Kidney glomerular epithelial cell (primary cell): ENCODE measurements around the gene ASB5.
"Not testable (repeated sequence)": the region's sequence is repeated elsewhere in the genome, so short reads cannot be mapped to it uniquely, and the experiment has no call there.

Experiments used
- DNase-seq: peaks from one replicate; lab custom pipeline; 2025; lab: John Stamatoyannopoulos, UW

ASB5 gene

DNA sequence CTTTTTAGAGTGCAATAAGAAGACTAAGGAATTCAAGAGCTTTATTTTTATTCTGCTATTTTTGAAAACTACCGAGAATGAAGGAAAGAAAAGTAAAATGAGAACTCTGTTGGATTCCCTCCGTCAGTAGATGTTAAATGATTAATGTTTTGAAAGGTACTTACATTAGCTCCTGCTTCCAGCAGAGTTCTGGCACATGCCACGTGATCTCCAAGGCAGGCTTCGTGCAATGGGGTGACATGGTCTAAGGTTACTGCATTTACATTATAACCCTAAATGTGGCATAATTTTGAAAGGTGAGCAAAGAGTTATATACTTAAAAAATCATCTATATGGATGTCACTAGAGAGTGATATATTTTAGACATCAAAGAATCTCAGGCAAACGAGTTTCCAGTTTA is 46.9 kb downstream of the ASB5 start:
- DNase-seq = no peak

DNA sequence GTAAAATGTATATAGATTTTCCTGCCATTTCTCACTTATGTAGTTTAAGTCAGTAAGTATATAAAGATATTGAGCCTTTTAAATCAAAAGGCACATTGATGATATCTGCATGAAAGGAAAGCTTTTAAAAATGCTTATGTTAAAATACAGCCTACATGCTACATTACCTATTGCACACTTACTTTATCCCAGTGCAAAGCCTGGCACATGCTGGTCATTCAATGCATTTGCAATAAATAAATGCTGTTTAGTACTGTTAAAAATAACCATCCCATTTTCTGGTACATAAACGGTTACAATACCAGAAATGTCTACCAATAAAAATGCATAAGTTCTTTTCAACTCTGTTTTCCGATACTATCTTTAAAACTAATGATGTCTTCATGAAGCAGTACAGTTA is 51.5 kb downstream of the ASB5 start:
- no peak for DNase-seq

DNA sequence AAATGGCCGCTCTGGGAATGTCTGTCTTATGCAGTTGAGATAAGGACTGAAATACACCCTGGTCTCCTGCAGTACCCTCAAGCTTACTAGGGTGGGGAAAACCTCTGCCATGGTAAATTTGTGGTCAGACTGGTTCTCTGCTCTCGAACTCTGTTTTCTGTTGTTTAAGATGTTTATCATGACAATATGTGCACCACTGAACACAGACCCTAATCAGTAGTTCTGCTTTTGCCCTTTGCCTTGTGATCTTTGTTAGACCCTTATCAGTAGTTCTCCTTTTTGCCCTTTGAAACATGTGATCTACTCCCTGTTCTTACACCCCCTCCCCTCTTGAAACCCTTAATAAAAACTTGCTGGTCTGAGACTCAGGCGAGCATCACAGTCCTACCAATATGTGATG is 56.7 kb downstream of the ASB5 start:
- DNase-seq = not testable (repeated sequence)

DNA sequence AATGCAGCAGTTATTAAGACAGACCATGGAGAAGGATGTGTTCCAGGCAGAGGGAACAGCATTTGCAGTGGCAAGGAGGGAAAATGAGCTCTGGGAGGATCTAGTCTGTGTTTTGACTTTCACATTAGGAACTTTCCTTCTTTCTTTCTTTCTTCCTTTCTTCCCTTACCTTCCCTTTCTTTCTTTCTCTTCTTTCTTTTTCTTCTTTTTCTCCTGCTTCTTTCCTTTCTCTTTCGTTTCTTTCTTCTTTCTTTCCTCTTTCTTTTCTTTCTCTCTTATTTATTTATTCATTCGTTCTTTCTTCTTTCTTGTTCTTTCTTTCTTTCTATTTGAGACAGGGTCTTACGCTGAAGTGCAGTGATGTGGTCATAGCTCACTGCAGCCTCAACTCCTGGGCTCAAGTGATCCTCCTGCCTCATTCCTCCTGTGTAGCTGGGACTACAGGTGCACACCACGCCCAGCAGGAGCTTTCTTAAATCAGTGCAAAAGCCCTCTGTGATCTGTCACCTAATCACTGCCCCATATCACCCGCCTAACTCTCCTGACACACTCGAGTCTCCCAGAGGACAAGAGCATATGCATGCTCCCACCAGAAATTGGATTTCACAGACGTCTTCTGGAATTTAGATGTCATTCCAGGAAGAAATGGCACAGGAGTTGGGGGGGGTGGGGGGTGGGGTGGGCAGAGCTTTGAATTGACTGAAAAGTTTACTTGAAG is 58.3 kb downstream of the ASB5 start:
- DNase-seq = no peak

DNA sequence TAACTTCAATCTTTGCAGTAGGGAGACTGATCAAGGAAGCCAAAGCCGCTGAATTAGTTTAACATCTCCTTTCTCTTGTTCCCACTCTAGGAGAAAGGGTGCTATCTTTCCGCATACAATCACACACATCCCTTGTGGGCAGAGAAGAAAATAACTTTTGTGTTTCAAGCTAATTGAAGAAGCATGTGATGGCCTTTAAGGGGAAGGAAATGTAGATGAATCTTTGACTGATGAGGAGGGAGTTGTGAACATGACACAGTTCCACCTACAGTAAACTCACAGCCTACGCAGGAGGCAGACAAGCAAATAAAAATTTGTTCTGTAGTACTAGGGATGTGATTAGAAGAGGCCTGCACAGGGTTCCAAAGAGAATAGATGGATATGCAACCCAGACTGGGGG is 58.9 kb downstream of the ASB5 start:
- no peak for DNase-seq

DNA sequence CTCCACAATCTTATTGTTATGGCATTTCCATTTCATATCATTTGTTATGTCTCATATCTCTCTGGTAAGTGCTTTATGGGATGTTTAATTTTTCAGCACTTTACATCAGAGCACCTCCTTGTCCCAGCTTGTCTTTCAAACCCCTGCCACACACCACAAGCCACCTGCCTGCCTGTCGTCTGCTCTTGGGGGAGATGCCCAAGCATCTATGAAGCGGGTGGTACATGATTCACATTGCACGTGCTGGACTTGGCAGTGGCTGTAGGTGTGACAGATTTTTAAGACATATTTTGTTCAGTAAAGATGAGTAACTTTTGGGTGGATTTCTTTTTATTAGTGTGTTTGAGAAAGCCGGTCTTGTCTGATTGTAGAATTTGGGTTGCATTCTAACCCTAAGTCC is 59.5 kb downstream of the ASB5 start:
- DNase-seq = no peak

DNA sequence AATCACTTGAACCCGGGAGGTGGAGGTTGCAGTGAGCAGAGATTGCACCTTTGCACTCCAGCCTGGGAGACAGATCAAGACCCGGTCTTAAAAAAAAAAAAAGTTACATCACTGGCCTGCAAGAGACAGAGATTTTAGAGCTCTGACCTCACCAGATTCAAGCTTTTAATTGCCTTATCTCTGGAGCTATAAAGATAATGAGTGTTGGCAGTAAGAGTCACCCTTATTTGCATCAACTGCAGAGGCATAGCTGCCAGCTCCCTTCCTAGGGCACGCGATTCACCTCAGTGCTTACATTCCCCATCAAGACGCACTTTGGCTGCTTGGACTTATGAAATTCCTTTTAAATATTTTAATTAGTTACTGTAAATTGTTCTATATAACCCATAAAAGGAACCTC is 61.2 kb downstream of the ASB5 start:
- no peak for DNase-seq

DNA sequence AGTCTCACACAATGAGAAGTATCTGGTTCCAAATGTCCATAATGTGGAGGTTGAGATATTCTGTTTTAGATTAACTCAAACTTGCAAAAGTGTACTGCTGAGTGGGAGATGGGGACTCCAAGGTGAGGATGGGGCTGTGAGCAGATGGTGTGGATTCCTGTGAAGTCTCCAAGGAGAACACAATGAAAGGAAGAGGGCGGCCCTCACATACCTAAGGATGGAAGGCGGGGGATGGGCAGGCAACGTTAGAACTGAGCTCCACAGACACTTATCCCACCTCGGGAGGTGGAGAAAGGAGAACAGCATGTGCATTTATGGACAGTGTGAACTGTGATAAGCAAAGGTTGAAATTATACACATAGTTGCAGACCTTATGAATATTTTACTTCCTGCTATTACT is 63.7 kb downstream of the ASB5 start:
- DNase-seq = no peak

DNA sequence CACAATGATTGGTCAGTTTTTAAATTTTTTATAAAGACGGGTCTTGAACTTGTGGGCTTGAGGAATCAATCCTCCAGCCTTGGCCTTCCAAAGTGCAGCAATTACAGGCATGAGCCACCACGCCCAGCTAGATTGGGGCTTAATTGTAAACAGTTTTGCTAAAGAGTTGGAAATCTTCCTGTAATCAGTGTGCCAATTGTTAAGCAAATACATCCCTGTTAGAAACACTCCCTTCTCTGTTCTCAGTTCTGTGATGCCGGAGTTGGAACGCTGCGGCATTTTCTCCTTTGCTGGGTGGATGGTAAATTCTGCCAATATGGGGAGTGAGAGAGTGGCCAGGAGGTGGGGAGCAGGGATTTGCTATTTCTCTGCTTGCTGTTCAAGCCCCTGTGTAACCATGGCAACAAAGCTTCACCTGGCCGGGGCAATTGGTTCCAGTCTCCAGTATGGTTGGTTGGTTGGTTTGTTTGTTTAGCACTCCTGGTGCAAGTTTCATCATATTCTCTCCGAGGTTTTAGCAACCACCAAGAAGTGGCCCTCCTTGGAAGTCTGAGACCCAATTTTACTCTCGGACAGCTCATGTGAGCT is 70.6 kb downstream of the ASB5 start:
- DNase-seq = no peak

DNA sequence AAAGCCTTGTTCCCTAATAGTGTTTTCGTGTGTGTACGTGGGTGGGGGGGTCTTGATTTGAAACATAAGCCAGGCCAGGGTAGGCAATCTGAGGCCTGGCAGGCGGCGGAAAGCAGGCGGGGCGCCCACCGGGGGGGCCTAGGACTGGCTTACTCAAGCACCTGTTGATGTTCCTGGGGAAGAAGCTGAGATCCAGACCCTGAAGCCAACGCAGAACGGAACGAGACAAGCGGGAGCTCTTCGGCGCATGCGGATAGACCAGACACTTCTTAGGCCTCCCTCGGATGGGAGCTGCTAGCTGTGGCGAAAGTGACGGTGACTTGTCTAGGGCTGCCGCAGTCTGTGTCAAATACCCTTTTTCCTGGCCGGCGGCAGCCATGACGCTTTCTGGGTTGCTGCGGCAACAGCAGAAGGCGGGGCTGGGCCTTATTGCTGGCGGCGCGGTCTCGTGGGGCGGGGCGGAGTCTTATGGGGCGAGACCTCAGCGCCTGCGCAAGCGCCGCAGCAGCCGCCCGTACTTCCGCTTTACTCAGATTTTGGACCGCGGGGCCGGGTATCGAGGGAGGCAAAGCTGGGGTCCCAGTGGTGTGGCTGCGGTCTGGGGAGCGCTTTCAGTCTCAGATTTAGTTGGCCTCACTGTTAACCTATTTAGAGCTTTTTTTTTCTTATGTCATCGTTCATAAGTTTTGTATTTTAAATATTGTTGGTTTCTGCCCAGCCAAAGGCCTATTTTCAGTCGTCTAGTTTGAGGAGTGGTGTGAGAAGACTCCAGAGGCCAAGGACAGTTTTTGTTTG is 73.6 kb downstream of the ASB5 start, which contains the start of gene SPATA4:
TSS of gene SPATA4 (minus strand) at position 402 of the 795 bp plus-strand sequence. CDS start at position 379, 23 bp downstream.
- DNase-seq = peak; percentile 90

DNA sequence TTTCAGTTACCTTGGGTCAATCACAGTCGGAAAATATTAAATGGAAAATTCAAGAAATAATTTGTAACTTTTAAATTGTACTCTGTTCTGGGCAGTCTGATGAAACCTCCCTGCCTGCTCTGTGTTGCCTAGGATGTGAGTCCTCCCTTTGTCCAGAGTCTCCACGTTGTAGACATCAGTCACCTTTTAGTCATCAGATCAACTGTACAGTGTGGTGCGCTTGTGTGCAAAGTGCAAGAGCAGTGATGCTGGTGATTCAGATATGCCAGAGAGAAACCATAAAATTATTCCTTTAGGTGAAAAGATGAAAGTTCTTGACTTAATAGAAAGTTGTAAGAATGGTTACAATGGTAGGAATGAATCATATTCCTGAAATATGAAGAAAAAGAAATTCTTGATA is 75.1 kb downstream of the ASB5 start:
- peak; percentile 36 for DNase-seq

DNA sequence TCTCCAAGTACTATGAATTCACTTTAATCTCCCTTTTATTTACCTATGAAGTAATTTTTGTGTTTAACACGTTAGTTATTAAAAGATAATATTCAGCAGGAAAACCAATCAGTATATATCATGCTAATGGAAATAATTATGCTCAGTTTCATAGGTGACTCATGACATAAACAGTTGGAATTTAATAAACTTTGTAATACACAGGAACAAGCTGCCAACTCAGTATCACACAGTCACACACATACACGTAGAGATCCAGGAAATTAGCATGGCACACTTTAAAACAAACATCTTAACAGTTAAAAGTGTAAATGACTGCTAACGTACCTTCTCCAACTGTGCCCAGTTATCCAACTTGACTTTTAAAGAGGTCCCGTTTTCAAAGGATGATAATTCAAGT is 75.9 kb downstream of the ASB5 start:
- no peak for DNase-seq

DNA sequence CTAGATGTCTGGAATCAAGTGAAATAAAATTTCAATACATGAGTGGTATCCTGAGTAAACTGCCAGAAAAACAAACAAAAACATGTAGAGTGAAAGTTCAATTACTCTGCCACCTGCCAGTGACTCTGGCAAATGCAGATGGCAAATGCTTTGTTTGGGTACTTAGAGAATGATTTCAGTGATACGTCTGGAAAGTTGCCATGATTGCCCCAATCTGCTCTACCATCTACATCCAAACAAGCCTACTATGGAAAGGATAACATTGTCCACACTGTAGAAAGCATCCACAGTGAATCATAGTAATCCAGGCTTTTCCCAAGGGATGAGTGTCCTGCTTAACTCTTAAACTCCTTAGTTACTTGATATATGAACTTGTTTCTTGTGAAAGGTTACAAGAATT is 77.0 kb downstream of the ASB5 start:
- DNase-seq = no peak

- DNase-seq = no peak
These were observed 78.9 kb downstream of the ASB5 start for GRCh38 chr4:176189891-176190795.

- peak; percentile 16 for DNase-seq
These were observed 80.4 kb downstream of the ASB5 start for GRCh38 chr4:176188654-176189053.

DNA sequence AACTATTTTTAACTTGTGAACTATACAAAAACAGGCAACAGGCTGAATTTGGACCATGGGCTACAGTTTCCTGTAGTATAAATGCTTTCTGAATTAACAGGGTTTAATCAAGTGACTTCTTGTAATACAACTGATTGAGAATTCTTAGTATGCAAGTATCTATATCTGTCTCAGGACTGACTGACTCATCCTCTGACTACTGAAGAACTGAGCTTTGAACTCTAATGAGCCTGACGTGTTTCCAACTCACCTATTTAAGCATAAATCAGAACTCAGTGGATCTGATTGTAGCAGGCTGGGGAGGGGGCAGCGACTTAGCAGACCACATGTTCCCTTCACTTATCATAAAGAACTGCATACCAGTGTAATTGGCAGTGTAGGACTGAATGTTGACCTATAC is 81.4 kb downstream of the ASB5 start:
- peak; percentile 27 for DNase-seq

GRCh38 chr4:176186671-176187395 is 82.2 kb downstream of the ASB5 start:
- DNase-seq = no peak

- DNase-seq = no peak
These were observed 83.0 kb downstream of the ASB5 start for GRCh38 chr4:176186067-176186466.

GRCh38 chr4:176185051-176185450 is 84.0 kb downstream of the ASB5 start:
- DNase-seq = no peak
